Measurements from ENCODE around the gene NFATC2. TPM values are rescaled to one million over a fixed set of nuclear protein-coding genes. Genes with fewer than 3 reads are reported as not detected.

NFATC2 gene
- total and polyA plus RNA-seq, 8 donors = 1.5 to 8.3 (median 4.3) TPM

DNA sequence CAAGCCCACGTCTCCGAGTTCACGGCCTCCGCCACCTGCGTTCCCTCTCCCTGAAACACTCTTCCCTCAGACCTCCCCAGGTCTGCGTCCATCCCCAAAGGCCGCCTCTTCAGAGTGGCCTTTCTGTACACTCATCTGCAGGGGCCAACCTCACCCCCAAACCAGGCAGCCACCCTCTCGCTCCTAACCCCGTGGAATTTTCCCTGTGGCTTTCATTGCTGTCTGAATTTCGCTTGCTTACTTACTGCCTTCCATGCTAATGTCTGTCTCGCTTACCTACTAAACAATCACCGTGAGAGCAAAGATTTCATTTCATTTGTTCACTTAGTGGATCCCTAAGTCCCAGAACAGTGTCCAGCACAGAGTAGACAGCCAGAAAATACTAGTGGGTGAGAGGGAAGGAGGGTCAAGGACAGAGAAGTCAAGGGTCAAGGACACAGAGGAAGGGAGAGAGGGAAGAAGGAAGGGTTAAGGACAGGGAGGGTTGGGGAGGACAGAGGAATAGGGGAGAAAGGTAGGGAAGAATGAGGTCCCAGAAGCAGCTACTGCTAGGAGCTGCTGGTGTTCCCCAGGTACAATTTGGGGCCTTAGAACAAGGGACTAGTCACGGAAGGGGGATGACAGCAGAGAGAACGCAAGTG is 114.7 kb downstream of the NFATC2 start:
- Histone ChIP-seq H3K4me3 (peak overlapping the region in 1 of 4 donors; percentile 11), H3K9me3 (no peaks in the 10 kb centered on the region), H3K36me3 (no peaks in the 10 kb centered on the region), H3K4me1 (no peaks in the 10 kb centered on the region), H3K27me3 (no peaks in the 10 kb centered on the region), H3K27ac (no peak overlapping the region)
- ATAC-seq (no peak), DNase-seq (no peak), FAIRE-seq (no peak)
- 85 to 89% methylated on average over 14 of the region's 14 CpGs for WGBS, 2 donors
- intact Hi-C loops (cut with DNase I) = no loop called here
- TF ChIP-seq CTCF (IDR thresholded peaks at IDR 0.05) = no peak

- DNase-seq (no peak), FAIRE-seq (no peak), ATAC-seq (no peak)
- H3K27ac ChIP-seq = no peak overlapping the region
- no peaks in the 10 kb centered on the region for H3K4me1 ChIP-seq
- intact Hi-C loops (cut with DNase I) = no loop called here
- H3K36me3 ChIP-seq = no peaks in the 10 kb centered on the region
- 93 to 96% methylated on average over 19 of the region's 19 CpGs for WGBS, 2 donors
- H3K4me3 ChIP-seq = no peak overlapping the region
- H3K9me3 ChIP-seq = no peaks in the 10 kb centered on the region
- TF ChIP-seq CTCF (IDR thresholded peaks at IDR 0.05) = no peak
- no peaks in the 10 kb centered on the region for H3K27me3 ChIP-seq
Measured at GRCh38 chr20:51426718-51427650, 115.5 kb downstream of the NFATC2 start.

DNA sequence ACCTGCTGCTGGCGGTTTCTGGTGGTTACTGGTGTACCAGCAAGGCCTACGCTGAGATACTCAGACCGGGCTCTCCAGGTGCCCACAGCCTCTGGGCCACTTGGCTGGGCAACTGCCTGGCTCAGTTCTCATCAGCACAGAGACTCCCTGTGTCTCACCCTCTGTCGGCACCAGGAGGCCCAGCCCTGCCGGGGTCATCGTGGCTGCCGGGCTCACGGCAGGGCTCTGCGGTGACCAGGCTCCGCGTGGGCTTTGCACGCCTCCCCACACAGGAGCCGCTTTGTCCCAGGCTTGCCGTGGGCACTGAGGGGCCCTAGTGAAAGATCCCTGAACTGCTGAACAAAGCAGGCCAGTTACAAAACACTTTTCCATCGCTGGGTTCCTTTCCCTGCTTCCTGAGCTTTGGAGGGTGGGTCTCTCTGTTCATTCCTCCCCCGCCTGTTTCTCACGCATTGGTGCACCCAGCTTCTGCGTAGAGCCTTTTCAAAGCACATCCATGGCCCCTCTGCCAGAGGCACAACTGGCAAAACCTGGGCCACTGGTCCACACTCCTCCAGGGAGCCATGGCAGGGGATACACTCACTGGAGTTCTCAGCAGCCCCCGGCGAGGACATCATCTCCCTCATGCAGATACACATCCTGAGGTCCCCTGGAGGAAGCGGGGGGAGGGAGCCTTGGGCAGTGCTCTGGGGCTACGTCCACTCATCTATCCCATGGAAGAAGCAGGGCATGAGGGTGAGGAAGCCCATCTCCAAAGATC is 117.0 kb downstream of the NFATC2 start:
- intact Hi-C loops (cut with DNase I) = no loop called here
- TF ChIP-seq CTCF (IDR thresholded peaks at IDR 0.05) = no peak
- ATAC-seq (no peak), FAIRE-seq (no peak), DNase-seq (no peak)
- Histone ChIP-seq H3K9me3 (no peaks in the 10 kb centered on the region), H3K27me3 (no peaks in the 10 kb centered on the region), H3K36me3 (no peaks in the 10 kb centered on the region), H3K27ac (no peak overlapping the region), H3K4me1 (no peaks in the 10 kb centered on the region), H3K4me3 (no peak overlapping the region)
- 94 to 97% methylated on average over 22 of the region's 22 CpGs for WGBS, 2 donors

DNA sequence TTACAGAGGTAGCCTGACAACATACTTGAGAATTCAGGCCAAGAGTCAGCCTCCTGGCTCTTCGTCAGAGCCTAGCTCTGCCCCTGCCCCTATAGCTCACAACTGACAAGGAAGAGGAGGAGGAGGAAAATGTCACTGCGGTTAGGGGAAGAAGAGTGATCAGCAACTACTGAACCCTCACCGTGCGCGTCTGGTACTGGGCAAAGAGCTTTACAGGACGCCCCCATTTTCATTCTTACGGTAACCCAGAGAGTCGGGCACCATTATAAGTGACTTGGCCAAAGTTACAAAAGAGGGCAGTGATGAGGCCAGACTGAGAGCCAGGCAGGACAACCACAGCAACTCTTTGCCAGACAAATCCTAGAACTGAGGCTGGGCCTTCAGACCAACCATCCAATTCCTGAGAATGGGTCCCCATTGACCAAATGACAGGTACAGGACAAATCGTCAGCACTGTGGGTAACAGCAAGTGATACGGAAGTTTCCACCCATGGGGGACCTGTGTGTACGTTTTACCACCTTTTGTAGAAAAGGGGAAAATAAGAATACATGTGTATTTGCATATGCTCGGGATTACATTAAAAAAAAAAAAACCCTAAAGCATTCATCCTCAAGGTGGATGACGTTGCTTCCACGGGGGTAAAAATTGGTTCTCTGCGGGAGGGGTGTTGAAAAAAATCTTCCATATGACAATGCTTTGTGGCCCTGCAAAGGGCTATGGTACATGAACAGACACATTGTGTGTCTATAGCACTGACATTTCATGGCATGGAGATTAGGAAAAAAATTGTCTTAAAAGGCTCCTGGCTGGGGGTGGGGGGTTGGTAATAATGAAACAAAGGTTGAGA is 118.0 kb downstream of the NFATC2 start:
- 88 to 89% methylated on average over 15 of the region's 15 CpGs for WGBS, 2 donors
- no peak for ATAC-seq
- no peak for DNase-seq
- no peak for TF ChIP-seq CTCF (IDR thresholded peaks at IDR 0.05)
- intact Hi-C loops (cut with DNase I) = no loop called here
- Histone ChIP-seq H3K27me3 (no peaks in the 10 kb centered on the region), H3K9me3 (no peaks in the 10 kb centered on the region), H3K4me3 (no peak overlapping the region), H3K36me3 (no peaks in the 10 kb centered on the region), H3K27ac (no peak overlapping the region), H3K4me1 (no peaks in the 10 kb centered on the region)
- FAIRE-seq = no peak

Data from pancreas (tissue), 10 donors.